GM21381 (cell line): ENCODE measurements around the gene CCDC190.
A peak's percentile ranks its signal among the peaks of the same experiment; 100 is the strongest.
"Not testable (repeated sequence)": the region's sequence is repeated elsewhere in the genome, so short reads cannot be mapped to it uniquely, and the experiment has no call there.

Source experiments
- ATAC-seq: cut with Tn5 transposase; IDR thresholded peaks from one replicate; pipeline ENCODE4 v1.9.1; 2021; ENCODE audit warnings: mild to moderate bottlenecking, moderate library complexity; ENCODE audit not compliant: unreplicated experiment

CCDC190 gene

DNA sequence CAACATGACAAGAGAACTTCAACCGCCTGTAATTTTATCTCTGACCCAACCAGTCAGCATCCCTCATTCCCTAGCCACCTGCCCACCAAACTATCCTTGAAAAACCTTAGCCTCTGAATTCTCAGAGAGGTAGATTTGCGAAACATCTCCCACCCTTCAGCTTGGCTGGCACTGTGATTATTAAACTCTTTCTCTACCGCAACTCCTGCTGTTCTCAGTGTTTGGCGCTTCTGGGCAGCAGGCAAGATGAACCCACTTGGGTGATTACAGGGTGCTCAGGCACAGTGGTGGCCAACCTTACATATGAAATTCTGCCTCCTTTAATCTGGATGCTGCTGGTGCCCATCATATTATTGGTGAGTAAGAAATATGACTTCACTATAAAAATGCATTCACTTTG, 22.1 kb downstream of the CCDC190 start:
- ATAC-seq = no peak

DNA sequence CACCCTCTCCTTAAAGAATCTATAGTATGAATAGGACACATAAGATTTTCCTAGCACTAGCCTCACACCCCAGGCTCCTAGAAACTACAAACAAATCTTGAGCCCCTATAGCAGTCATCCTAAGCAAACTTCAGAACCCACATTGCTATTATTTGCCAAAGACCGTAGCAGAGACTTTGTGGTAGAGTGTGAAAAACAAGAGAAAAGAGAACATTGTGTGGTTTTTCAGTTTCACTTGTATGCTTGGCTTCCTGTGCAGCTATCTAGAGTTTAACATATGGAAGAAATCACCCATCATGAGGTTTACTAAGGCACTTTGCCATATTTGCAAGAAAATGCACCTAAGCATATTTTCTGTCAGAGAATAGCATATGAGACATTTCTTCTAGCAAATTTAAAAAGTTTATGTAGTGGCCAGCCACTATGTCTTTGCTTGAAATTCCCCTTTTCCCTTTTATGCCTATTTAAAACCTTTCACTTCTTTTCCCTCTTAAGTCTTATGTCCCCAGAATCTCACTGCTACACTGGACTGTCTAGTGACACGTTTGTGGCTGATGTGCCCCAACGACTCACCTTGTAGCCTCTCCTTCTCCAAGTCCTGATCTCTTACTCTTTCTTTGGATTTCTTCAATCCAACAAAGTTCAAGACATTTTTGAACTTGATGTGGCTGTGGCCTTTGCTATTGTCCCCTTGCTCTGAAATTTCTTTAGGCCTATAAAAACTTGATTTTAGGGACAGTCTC, 25.6 kb downstream of the CCDC190 start:
- peak; percentile 92 for ATAC-seq

DNA sequence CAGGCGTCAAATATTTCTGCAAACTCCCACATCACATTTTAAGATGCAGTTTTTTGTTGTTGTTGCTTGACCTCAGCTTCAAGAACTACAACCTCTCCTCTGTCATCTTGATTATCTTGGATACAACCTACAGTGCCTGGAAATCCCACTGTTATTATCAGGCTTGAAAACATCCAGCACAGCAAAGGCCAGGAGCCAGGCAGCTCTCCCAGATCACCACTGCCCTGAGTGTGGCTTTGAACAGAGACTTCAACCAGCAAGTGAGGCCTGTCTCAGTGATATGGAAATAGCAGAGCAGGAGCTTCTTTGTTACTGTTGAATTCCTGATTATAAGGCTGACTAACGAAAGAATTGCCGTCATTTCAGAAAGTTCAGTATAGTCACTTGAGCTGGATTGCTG, 28.5 kb downstream of the CCDC190 start:
- no peak for ATAC-seq

DNA sequence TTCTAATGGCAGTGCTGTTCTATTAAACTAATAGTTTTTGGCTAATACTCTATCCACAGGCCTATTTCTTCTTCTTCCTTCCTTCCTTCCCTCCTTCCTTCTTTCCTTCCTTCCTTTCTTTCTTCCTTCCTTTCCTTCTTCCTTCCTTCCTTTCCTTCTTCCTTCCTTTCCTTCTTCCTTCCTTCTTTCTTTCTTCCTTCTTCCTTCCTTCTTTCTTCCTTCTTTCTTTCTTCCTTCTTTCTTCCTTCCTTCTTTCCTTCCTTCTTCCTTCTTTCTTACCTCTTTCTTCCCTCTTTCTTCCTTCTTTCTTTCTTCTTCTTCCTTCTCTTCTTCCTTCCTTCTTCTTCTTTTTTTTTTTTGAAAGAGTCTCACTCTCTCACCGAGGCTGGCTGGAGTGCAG, 31.7 kb downstream of the CCDC190 start:
- ATAC-seq = no peak

DNA sequence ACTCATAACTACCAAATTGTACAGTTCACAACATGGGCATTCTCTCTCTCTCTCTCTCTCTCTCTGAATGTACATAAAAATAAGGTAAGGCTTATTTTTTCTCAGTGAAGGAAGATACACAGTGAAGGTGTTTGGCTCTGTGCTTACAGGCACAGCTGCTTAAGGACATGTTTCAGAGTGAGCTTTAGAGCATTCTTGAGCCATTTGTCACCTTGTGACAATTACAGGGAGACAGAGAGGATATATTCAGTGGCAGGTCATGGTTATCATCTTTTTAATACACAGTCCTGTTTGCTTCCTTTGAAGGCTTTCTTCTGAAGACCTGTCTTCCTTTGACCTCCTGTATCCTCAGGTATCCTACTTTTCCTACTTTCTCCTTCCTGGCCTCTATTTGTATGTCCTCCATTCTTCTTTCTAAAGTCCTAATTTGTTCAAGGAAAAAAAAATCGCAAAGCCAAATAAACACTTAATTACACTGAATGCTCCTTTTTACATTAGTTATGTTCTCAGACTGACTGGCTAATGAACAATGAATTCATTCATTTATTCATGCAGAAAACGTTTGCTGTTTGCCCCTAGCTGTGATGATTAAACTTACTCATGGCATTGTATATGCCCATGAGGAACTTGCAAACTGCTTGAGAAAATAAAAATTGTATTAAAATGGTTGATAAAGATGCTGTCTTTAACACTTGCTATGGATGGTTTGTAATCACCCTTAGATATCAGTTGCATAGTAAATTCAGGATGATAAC, 37.0 kb downstream of the CCDC190 start:
- ATAC-seq = no peak

DNA sequence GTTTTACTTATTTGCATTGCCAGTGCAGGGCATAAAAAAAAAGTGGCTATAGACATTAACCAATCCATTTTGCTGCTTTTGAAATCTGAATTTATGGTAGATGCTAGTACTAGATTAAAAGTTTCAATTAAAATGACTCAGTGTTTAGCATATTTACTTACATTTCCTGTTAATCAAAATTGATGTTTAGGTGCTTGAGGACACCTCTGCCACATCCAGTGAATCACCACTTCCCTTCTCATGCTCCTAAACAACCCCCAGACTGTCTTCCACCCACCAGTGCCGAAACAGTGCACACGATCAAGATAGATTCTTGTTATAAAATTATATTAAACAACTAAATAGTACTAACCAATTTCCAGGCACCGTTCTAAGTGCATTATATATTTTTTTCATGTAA, 37.7 kb downstream of the CCDC190 start:
- ATAC-seq = no peak

DNA sequence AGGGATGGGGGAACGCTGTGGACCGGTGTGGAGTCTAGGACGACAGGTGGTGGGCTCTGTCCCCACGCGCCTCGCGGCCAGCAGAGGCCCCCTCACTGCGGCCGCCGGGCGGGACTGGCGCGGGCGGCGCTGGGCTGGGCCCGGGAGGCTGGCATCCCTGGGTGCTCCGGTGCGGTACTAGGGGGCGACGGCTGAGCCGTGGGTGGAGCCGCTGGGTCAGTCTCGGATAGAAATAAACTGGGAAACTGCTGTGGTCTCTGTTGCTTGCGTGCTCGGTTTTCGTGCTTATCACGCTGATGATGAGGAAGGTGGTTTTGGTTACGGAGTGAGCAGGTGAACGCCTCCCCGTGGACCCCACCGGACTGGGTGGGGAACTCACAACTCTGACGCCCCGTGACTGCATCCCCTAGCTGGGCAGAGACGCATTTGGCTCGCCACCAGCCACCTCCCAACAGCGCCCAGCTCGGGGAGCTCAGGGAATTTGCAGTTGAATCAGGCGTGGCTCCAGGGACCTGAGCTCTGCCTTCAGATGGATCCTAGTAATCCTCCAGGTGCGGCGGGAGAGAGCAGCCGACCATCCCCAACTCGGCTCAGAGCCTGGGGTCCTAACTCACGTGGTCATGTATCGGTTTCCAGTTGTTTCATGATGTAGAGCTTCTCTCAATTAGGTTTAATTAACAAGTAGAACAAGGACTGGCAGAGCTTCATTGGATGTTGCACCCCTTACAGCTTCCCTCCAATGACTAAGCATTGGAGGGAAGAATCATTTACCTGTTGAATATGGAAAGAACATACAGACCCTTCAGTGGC, 38.4 kb downstream of the CCDC190 start:
- no peak for ATAC-seq

DNA sequence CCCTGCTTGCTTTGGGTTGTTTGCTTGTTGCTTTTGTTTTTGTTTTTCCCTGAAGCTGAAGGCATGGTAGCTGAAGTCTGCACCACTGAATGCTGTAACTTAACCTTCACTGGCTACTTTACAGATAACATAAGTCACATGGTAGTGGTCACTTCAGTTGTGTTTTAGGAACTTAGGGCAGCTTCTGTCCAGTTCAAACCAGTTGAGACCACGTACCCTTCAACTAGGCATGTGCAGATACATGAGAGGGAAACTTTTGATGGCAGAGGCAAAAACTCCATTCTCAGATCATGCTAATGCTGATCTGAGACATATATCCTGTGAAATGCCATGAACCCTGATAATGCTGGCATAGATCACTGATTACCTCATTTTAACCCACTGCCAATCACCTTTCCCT, 42.3 kb downstream of the CCDC190 start:
- not testable (repeated sequence) for ATAC-seq

DNA sequence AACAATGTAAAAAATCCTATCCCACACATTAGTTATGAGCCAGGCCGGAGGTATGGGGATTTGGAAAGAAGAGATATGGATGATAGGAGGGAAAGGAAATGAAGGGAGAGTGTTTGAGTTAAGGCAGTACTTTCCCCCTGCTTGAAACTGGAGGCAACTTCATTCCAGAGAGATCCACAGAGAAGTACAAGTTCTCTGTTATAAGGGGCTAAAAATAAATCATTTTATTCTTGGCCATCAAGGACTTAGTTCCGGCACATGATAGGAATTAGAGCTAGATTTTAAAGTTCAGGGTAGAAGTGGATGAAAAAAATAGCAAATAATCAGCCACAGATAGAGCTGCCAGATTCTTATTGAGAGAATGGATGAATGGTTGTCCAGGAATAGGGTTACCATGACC, 42.8 kb downstream of the CCDC190 start:
- not testable (repeated sequence) for ATAC-seq

DNA sequence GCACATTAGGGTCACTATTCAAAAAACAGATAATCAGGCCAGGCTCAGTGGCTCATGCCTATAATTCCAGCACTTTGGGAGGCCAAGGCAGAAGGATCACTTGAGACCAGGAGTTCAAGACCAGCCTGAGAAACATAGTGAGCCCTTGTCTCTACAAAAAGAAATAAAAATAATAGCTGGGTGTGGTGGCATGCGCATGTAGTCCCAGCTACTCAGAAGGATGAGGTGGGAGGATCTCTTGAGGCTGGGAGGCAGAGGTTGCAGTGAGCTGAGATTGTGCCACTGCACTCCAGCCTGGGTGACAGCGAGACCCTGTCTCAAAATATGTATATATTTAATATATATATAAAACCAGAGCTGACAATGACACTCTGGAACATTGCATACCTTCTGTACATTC, 48.6 kb downstream of the CCDC190 start:
- not testable (repeated sequence) for ATAC-seq

DNA sequence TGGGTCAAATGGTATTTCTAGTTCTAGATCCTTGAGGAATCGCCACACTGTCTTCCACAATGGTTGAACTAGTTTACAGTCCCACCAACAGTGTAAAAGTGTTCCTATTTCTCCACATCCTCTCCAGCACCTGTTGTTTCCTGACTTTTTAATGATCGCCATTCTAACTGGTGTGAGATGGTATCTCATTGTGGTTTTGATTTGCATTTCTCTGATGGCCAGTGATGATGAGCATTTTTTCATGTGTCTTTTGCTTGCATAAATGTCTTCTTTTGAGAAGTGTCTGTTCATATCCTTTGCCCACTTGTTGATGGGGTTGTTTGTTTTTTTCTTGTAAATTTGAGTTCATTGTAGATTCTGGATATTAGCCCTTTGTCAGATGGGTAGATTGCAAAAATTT, 53.5 kb downstream of the CCDC190 start:
- ATAC-seq = not testable (repeated sequence)
